A673 (cell line): ENCODE results near the gene CHRND. TPM values are rescaled to one million over a fixed set of nuclear protein-coding genes. Genes with fewer than 3 reads are reported as not detected.

Source experiments
- BruUV-seq: library from RNA; stranded (reverse); fragments of 400-500 nt; replicated peaks from 2 replicates; lab custom pipeline; 2021; lab: Mats Ljungman, UMichigan
- CTCF ChIA-PET: fragments of 300-600 bp; sonication (Branson Sonifier 250); formaldehyde crosslinking; loops from one replicate; lab custom pipeline; 2022; ENCODE audit warnings: antibody characterized with exemption; lab: Charles Lee
- POLR2A ChIA-PET: fragments of 300-600 bp; sonication (Branson Sonifier 250); formaldehyde crosslinking; loops from one replicate; lab custom pipeline; 2022; ENCODE audit warnings: antibody characterized with exemption; ENCODE audit not compliant: low non-redundant PET; lab: Charles Lee
- DNase-seq: peaks from one replicate; pipeline ENCODE4 v3.0.0-alpha.2; 2015; ENCODE audit warnings: low spot score
- H3K27ac ChIP-seq: fragments of 200-600 bp; sonication (generic); 2 replicates; pipeline ENCODE4 v1.5.1; 2016; ENCODE audit warnings: mixed run types, low read depth, mild to moderate bottlenecking, mixed read lengths, antibody characterized with exemption, low read length; ENCODE audit not compliant: poor library complexity, severe bottlenecking
- H3K27me3 ChIP-seq: fragments of 200-600 bp; sonication (generic); replicated peaks from 2 replicates; pipeline ENCODE4 v1.6.1; 2017; ENCODE audit warnings: mixed run types, low read depth, mild to moderate bottlenecking, mixed read lengths, antibody characterized with exemption, low read length; ENCODE audit not compliant: insufficient read depth, poor library complexity
- H3K36me3 ChIP-seq: fragments of 200-600 bp; sonication (generic); 2 replicates; pipeline ENCODE4 v1.6.1; 2016; ENCODE audit warnings: mixed run types, mild to moderate bottlenecking, mixed read lengths, antibody characterized with exemption, low read length; ENCODE audit not compliant: insufficient read depth, poor library complexity, severe bottlenecking
- H3K4me1 ChIP-seq: fragments of 200-600 bp; sonication (generic); 2 replicates; pipeline ENCODE4 v1.6.1; 2017; ENCODE audit warnings: mixed run types, mild to moderate bottlenecking, mixed read lengths, antibody characterized with exemption, low read length; ENCODE audit not compliant: insufficient read depth, poor library complexity, severe bottlenecking
- H3K4me3 ChIP-seq: fragments of 200-600 bp; sonication (generic); 2 replicates; pipeline ENCODE4 v1.5.1; 2016; ENCODE audit warnings: low read depth, mixed run types, mild to moderate bottlenecking, mixed read lengths, low read length; ENCODE audit not compliant: poor library complexity, severe bottlenecking
- H3K9me3 ChIP-seq: fragments of 200-600 bp; sonication (generic); 2 replicates; pipeline ENCODE4 v1.6.1; 2016; ENCODE audit warnings: mixed run types, low read depth, mild to moderate bottlenecking, mixed read lengths, antibody characterized with exemption, low read length; ENCODE audit not compliant: poor library complexity, severe bottlenecking
- CTCF ChIP-seq: fragments of 300-800, 200-600 bp; sonication (generic); conservative IDR thresholded peaks from 2 replicates; pipeline ENCODE4 v1.5.1; 2017; ENCODE audit warnings: low read depth, mild to moderate bottlenecking, antibody characterized with exemption, low read length, moderate library complexity, mixed read lengths
- EZH2 ChIP-seq: fragments of 200-600 bp; sonication (generic); IDR thresholded peaks from 2 replicates; pipeline ENCODE4 v1.6.1; 2017; ENCODE audit warnings: borderline replicate concordance, low read depth, mild to moderate bottlenecking, mixed read lengths, antibody characterized with exemption, low read length; ENCODE audit not compliant: poor library complexity, severe bottlenecking
- intact Hi-C: fragments of 100-400 bp; cut with micrococcal nuclease; formaldehyde crosslinking; loops from one replicate; pipeline ENCODE4 v1.10.0; 2022; ENCODE audit not compliant: unreplicated experiment
- total RNA-seq: library from RNA; stranded (reverse); gene quantifications from 2 replicates; pipeline ENCODE4 v1.2.3, GENCODE V29; 2021

Gene CHRND
- total RNA-seq, 1 experiment from 2014 or later = not detected

GRCh38 chr2:232483923-232484627, 41.9 kb upstream of the CHRND start:
- CTCF ChIA-PET = no interaction called here
- no TSS peak for BruUV-seq
- H3K27me3 ChIP-seq = peaks cover 49% of the 10 kb centered on the region

GRCh38 chr2:232484628-232485347, 41.2 kb upstream of the CHRND start:
- Histone ChIP-seq H3K9me3 (no peaks in the 10 kb centered on the region), H3K27me3 (peaks cover 50% of the 10 kb centered on the region), H3K36me3 (no peaks in the 10 kb centered on the region), H3K4me1 (no peaks in the 10 kb centered on the region), H3K27ac (no peak overlapping the region), H3K4me3 (no peak overlapping the region)
- DNase-seq = no peak
- TF ChIP-seq CTCF = no peak
- TF ChIP-seq EZH2 = no peak
- CTCF ChIA-PET = no interaction called here
- intact Hi-C loops = no loop called here
- no TSS peak for BruUV-seq
- POLR2A ChIA-PET = no interaction called here

More at GRCh38 chr2:232483923-232484627, 41.9 kb upstream of the CHRND start:
- Histone ChIP-seq H3K36me3 (no peaks in the 10 kb centered on the region), H3K4me3 (no peak overlapping the region), H3K27ac (no peak overlapping the region), H3K9me3 (no peaks in the 10 kb centered on the region), H3K4me1 (no peaks in the 10 kb centered on the region)
- intact Hi-C loops = no loop called here
- DNase-seq = no peak
- POLR2A ChIA-PET = no interaction called here
- TF ChIP-seq EZH2 = no peak

GRCh38 chr2:232485348-232485756, 40.6 kb upstream of the CHRND start:
- Histone ChIP-seq H3K36me3 (no peaks in the 10 kb centered on the region), H3K27me3 (peaks cover 50% of the 10 kb centered on the region), H3K4me3 (no peak overlapping the region), H3K9me3 (no peaks in the 10 kb centered on the region), H3K4me1 (no peaks in the 10 kb centered on the region), H3K27ac (no peak overlapping the region)
- CTCF ChIA-PET = no interaction called here
- BruUV-seq = no TSS peak
- no peak for DNase-seq
- TF ChIP-seq EZH2 (no peak), CTCF (no peak)
- intact Hi-C loops = no loop called here
- POLR2A ChIA-PET = no interaction called here
